Renal pelvis (tissue), 4 donors: Measurements from ENCODE around the gene PRDM16. TPM values are rescaled to one million over a fixed set of nuclear protein-coding genes. Genes with fewer than 3 reads are reported as not detected.
A peak's percentile ranks its signal among the peaks of the same experiment; 100 is the strongest.

Source experiments
- DNase-seq: peaks from one replicate; pipeline ENCODE4 v3.0.0-alpha.2; 2013
- polyA plus RNA-seq, 3 donors: library from polyadenylated mRNA; unstranded; fragments of 120-200 nt; gene quantifications; one replicate each; pipeline ENCODE4 v1.2.1, GENCODE V29; 2013; ENCODE audit not compliant: insufficient read length in 3 of 3

PRDM16 gene
- polyA plus RNA-seq, 3 donors = 7.2 to 9.6 (median 9.3) TPM

DNA sequence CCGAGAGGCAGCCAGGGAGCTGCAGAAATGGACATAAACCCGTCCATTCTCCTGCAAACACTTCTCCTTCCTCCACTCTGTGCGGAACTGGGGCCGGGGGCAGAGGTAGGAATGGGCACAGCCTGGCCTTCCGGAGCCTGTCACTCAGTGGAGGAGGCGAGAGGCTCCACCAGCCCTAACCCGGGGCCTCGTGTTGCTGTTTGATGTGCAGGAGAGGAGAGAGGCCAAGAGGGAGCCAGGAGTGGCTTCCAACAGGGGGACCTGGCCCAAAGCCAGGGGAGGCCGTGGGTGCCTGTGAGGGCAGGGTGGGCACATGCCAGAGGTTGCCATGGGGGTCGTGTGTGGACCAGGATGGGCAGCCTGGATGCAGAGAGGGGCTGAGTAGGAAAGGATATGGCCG, 227.3 kb downstream of the PRDM16 start:
- DNase-seq = no peak

GRCh38 chr1:3296826-3297225, 227.8 kb downstream of the PRDM16 start:
- no peak for DNase-seq

- no peak for DNase-seq
Observed at GRCh38 chr1:3297756-3298155, 228.8 kb downstream of the PRDM16 start.

GRCh38 chr1:3298197-3298596, 229.2 kb downstream of the PRDM16 start:
- DNase-seq = no peak

- DNase-seq = no peak
Observed at GRCh38 chr1:3304246-3304645, 235.2 kb downstream of the PRDM16 start.

DNA sequence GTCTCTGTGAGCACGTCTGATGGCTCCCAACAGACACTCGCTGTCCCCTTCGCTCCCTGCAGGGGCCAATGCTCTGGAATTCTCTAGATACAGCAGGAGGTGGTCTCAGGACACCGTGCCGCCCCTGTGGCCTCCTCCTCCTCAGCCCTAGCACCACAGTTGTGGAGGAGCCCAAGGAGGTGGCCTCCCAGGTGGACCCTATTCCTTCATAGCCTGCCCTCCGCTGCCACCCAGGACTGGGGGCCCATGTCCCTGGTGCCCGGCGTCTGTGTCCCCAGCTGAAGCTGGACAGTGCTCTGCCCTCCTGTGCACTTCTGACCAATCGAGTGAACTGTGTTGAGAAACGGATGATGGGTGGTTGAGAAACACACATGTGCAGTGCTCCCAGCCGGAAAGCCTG, 235.7 kb downstream of the PRDM16 start:
- DNase-seq = no peak

DNA sequence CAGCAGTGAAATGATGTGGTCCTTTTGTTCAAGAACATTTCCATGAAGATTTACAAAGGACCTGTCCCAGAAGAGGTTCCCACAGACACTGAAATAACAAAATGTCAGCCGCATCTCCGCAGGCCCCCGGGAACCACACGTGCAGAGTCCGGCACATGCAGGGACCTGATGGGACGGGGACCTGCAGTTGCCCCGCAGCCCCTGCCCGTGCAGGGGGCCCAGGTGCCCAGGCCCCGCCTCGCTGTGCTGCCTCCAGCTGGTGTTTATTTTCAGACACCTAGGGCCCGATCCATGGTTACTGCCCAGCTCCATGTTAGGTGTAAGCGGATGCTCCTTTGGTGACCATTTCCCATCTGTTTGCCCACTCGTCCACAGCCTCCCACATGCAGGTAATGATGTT, 236.2 kb downstream of the PRDM16 start:
- DNase-seq = no peak

GRCh38 chr1:3306583-3307291, 237.7 kb downstream of the PRDM16 start:
- no peak for DNase-seq

DNA sequence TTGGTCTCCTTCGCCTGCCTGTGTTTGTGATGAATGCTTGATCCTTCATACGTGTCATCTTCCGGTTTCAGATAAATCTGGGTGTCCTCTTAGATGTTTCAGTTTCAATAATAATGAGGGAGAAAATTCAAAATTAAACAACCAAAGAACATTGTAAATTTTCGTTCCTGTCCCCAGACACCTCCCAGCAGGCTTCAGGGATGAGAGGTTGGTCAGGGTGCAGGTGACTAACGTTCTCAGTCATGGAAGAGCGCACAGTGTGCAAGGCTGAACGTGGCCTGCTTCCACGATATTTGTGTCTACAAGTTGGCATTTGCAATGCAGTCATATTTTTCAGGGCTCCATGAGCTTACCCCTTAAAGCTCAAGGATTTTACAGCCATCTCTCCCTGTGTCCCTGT, 238.4 kb downstream of the PRDM16 start:
- DNase-seq = no peak

- no peak for DNase-seq
Observed at GRCh38 chr1:3308053-3308452, 239.1 kb downstream of the PRDM16 start.

- no peak for DNase-seq
Observed at GRCh38 chr1:3310718-3311400, 241.9 kb downstream of the PRDM16 start.

DNA sequence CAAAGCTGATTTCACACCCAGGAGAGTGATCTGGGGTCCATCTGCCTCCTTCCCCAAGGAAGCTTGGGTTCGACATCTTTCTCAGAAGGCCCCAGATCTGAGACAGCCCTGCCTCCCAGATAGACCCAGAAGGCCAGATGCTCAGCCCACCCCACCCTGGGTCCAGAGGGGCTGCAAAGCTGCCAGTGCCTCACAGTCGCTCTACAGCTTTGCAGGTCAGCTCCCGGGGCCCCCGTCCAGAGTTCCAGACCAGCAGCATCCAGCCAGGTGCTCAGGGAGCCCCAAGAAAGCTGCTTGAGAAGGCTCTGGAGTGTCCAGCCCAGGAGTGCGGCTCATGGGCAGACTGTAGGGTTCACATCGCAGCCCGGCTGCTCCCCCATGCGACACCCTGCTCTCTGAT, 242.7 kb downstream of the PRDM16 start:
- DNase-seq = no peak

DNA sequence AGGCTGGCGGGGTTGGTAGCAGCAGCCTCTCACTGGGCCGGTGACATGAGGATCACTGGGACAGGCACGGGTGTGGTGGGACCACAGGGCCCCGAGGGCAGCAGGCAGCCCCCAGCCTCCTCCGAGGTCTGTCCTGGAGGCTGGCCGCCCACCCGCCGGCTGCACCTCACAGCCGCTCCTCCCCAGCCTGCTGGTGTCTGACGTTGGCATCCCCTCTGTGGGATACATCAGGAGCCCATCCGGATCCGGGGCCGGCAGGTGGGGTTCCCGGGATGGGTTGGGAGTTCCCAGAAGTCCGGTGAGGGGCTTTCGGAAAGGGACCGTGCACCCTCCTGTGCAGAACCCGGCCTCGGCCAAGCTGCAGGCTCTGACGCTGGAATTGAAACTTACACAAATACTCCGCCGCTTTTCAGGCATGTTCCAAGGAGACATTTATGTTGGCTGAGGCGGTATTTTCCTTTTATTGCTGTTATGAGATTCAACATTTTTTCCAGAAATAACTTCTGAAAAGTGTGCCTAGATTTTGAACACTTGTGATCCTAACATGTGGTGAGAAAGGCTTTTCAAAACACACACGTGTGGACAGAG, 243.4 kb downstream of the PRDM16 start:
- no peak for DNase-seq

- peak; percentile 72 for DNase-seq
Observed at GRCh38 chr1:3312898-3313575, 244.0 kb downstream of the PRDM16 start.

GRCh38 chr1:3313576-3313950, 244.6 kb downstream of the PRDM16 start:
- peak; percentile 82 for DNase-seq

DNA sequence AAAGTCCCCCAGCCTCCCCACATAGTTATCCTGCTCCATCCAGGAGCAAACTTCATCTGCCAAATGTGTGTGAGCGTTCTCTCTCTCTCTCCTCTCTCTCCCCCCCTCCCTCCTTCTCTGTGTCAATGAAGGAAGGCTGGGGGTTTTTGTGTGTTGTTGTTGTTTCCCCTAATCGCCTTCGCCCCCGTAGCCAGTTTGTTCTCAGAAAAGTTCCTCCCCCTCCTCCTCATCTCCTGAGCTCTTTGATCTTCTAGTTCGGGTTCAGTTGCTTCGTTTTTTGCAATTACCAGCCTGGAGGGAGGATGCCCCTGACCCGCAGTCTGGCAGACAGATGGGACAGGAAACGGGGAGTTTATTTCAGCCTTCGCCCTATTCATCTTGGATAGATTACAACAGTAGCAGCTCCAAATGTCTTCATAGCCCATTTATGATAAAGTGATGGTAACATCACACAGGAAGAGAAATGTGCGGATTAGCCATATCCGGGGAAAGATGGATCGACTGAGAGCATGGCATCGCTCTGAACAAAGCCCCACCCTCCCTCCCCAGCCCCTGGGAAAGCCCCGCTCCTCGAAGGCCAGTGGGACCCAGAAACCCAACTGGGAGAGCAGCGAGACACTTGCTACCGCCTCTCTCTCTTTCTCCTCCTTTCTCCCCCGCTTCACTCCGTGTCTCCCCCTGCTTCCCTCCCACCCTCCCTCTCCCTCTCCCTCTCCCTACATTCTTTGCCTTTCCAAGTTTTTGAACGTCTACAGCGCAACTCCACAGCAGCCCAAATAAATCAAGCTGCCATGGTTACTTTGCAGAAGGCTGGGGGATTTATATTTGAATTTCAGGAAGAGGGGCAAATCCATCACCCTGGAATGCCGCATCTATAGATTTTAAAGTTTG, 245.7 kb downstream of the PRDM16 start:
- peak; percentile 81 for DNase-seq

DNA sequence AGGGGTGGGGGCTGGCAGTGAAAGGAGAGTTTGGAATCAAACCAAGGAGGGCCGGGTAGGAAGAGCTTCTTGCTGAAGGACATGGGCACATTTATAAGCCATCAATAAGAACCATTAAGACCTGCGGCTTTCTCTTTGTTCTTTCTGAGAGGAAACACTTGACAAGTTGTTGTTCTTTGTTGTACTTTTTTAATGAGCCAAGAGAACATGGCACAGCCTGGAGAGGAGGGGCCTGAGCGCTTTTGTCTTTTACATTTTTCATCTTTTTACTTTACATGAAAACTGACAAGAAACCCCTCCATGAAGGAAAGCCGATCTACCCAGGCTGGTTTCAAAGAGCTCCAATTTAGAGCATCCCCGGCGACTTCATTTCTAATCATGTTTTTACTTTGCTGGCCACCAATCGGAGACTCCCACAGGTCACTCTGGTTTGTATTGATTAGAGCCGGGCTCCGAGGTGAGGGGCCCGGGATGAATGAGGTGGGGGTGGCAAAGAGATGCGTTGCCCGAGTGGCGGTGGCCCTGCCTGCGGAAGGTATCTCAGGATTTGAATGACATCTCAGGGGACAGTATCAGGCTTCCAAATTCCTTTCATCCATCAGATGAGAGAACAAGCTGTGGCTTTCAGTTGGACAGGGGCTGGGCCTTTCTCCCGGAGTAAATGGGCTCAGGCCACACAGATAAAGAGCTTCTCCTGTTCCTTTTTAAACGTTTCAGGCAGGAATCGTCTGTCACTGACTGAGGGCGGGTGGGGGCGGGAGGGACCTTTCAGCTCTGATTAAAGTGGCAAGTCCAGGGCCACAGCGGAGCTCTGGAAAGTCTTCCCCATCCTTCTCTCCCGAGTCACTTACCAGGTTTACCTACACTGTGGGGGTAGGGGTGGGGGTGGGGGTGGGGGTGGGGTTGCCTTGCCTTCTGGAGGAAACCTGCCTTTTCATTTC, 246.7 kb downstream of the PRDM16 start:
- DNase-seq = no peak

DNA sequence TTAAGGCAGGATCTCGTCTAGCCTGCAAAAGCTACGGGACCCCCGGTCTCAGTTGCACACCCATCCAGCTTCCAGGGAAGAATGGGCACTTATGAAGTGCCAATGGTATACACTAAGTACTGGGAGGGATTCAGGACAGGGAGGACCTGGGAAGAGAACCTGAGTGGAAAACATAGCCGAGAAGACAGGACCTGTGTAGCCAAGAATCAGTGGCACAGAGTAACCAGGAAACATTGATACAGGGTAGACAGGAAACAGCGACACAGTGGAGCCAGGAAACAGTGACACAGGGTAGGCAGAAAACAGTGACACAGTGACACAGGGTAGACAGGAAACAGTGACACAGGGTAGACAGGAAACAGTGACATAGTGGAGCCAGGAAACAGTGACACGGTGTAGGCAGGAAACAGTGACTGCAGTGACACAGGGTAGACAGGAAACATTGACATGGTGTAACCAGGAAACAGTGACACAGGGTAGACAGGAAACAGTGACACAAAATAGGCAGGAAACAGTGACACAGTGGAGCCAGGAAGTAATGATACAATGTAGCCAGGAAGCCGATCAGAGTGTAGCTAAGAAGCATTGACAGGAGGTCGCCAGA, 247.4 kb downstream of the PRDM16 start:
- DNase-seq = no peak

GRCh38 chr1:3317456-3317855, 248.5 kb downstream of the PRDM16 start:
- DNase-seq = no peak

- DNase-seq = no peak
Observed at GRCh38 chr1:3318329-3318728, 249.3 kb downstream of the PRDM16 start.
